ENCODE results near the gene NCEH1.

Gene NCEH1

DNA sequence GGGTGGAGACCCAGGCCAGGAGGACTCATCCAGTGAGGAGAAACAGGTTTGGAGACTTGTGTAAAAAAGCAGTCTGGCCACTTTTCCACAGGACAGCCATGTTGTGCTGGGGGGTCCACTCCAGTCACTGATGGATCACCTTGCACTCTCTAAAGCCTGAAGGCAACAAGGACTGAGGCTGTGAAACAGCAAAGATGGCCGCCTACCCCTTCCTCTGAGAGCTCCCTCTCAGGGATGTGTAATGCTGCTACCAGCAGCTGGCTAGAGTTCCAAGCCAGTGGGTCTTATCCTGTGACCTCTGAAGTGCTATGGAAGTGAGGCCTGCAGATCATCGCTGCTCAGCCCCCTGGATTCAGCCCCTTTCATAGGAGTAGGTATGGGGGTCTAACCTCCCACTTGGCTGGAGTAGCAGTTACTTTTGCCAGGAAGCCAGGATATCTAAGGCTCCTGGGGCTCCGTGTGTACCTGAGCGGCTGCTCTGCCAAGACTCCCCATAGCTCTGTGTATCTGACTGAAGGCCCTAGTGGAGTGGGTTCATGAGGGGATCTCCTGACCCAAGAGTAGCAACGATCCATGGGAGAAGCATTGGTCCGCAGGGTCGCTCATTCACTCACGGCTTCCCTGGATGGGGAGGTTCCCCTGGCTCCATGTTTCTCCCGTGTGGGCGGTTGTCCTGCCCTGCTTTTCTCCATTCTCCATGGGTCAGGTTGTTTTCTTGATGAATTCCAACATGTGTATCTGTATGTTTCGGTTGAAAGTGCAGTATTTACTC lies 117.8 kb downstream of the NCEH1 start:
- H3K9ac ChIP-seq (ENCODE audit: low read length), result no peak overlapping the region
- no peaks in the 10 kb centered on the region for H3K27me3 ChIP-seq (ENCODE audit: control insufficient read depth, insufficient read depth, low read length)
- H3K4me3 ChIP-seq (ENCODE audit: low read length), result no peak overlapping the region
- H3K36me3 ChIP-seq (ENCODE audit: control insufficient read depth, insufficient read depth, low read length), result no peaks in the 10 kb centered on the region
- H3K27ac ChIP-seq (ENCODE audit: low read depth, low read length), result no peak overlapping the region
- peaks cover 3% of the 10 kb centered on the region for H3K4me1 ChIP-seq (ENCODE audit: control insufficient read depth, insufficient read depth, low read length)

DNA sequence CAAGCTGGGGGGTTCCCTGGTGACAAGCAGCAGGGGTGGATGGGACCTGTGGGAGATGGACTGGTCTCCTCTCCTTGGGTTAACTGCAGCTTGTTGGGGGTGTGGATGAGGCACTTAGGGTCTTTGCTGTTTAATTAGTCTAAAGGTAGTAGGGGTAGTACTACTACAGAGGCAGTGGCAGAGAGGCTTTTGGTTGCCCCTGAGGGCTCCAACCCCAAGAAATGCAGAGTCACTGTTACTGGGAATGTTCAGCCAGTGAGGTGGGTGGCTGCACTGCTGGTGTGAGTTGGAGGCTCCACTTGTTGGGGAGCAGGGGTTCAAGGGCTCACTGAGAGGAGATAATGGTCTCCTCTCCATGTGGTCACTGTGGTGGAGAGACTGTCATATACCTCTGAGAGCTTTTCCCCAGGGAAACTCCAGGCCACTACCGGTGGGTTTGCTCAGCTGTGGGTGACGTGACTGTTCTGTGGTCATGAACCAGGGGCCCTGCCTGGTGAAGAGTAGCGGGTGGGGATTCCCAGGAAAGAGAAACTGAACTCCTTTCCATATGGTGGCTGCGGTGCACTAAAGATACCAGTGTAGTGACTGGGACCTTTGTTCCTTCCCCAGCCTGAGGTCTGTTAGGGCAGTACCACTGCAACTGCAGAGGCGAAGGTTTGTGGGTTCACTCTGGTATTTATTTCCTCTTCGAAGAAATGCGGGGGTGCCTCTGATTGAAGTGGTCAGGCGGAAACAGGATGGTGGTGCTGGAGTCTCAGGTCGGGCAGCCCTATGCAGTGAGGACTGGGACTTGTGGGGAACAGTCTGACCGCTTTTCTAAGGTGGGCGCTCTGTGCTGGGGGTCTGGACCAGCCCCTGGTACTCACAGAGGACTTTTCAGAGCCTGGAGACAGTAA lies 118.7 kb downstream of the NCEH1 start:
- no peak overlapping the region for H3K9ac ChIP-seq (ENCODE audit: low read length)
- no peak overlapping the region for H3K4me3 ChIP-seq (ENCODE audit: low read length)
- no peaks in the 10 kb centered on the region for H3K27me3 ChIP-seq (ENCODE audit: control insufficient read depth, insufficient read depth, low read length)
- H3K4me1 ChIP-seq (ENCODE audit: control insufficient read depth, insufficient read depth, low read length), result peaks cover 3% of the 10 kb centered on the region
- H3K27ac ChIP-seq (ENCODE audit: low read depth, low read length), result no peak overlapping the region
- H3K36me3 ChIP-seq (ENCODE audit: control insufficient read depth, insufficient read depth, low read length), result no peaks in the 10 kb centered on the region

DNA sequence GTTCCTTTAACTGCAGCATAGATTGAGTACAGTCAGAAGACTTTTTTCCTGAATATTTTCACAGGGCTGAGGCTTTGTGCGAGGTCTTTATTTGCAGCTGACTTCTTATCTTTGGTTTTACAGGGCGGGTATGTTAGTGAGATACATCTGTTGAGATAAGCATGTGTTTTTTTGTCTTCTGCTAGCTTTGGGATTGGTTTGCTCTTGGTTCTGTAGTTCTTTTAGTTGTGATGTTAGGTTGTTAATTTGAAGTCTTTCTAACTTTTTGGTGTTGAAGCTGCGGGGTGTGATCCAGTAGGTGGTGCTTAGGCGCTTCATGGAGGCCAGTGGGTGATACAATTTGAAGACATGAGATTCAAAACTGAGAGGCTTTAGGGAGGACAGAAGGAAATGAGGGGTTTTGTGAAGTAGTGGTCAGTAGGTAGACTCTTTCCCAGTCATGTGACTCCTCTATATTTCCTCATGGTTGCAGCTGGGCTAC lies 119.7 kb downstream of the NCEH1 start:
- no peak overlapping the region for H3K27ac ChIP-seq (ENCODE audit: low read depth, low read length)
- peaks cover under 1% of the 10 kb centered on the region for H3K4me1 ChIP-seq (ENCODE audit: control insufficient read depth, insufficient read depth, low read length)
- no peaks in the 10 kb centered on the region for H3K36me3 ChIP-seq (ENCODE audit: control insufficient read depth, insufficient read depth, low read length)
- no peaks in the 10 kb centered on the region for H3K27me3 ChIP-seq (ENCODE audit: control insufficient read depth, insufficient read depth, low read length)
- no peak overlapping the region for H3K4me3 ChIP-seq (ENCODE audit: low read length)
- H3K9ac ChIP-seq (ENCODE audit: low read length), result no peak overlapping the region

DNA sequence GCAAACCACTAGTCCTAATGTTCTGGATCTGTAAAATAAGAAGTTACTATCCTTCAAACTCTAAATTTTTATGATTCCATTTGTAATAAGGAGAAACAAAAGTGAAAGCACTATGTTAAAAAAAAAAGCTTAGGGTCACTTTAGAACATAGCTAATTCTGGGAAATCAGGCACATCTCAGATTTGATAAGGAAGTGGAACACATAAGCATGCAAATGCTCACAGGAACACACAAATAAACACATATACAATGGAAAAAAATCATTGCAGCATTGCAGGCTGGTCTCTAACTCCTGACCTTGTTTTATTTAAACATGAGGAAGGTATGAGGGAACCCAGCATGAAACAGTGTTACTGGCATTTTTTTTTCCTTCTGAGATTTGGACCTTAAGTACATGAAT lies 124.4 kb downstream of the NCEH1 start:
- Histone ChIP-seq H3K36me3 (ENCODE audit: control insufficient read depth, insufficient read depth, low read length) (no peaks in the 10 kb centered on the region), H3K4me3 (ENCODE audit: low read length) (no peak overlapping the region), H3K9ac (ENCODE audit: low read length) (no peak overlapping the region), H3K27ac (ENCODE audit: low read depth, low read length) (no peak overlapping the region), H3K4me1 (ENCODE audit: control insufficient read depth, insufficient read depth, low read length) (no peaks in the 10 kb centered on the region), H3K27me3 (ENCODE audit: control insufficient read depth, insufficient read depth, low read length) (no peaks in the 10 kb centered on the region)

DNA sequence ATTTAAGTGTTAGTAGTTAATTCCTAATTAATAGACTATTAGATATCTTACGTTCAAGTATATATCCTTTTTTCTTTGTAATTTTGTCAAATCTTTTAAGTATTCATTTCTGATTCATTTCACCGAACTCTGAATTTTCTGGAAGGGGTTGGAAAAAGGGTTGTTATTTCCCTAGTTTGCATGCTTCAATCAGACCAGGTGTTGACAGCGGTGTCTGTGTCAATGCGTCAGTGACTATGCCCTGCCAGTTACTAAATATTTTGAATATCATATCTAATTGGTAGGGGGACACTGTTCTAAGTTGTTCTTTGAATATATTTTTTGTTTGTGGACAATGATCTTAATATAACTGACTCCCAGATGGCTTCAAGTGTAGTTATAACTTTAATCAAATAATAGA lies 124.9 kb downstream of the NCEH1 start:
- Histone ChIP-seq H3K4me3 (ENCODE audit: low read length) (no peak overlapping the region), H3K36me3 (ENCODE audit: control insufficient read depth, insufficient read depth, low read length) (no peaks in the 10 kb centered on the region), H3K27ac (ENCODE audit: low read depth, low read length) (no peak overlapping the region), H3K27me3 (ENCODE audit: control insufficient read depth, insufficient read depth, low read length) (no peaks in the 10 kb centered on the region), H3K9ac (ENCODE audit: low read length) (no peak overlapping the region), H3K4me1 (ENCODE audit: control insufficient read depth, insufficient read depth, low read length) (no peaks in the 10 kb centered on the region)

DNA sequence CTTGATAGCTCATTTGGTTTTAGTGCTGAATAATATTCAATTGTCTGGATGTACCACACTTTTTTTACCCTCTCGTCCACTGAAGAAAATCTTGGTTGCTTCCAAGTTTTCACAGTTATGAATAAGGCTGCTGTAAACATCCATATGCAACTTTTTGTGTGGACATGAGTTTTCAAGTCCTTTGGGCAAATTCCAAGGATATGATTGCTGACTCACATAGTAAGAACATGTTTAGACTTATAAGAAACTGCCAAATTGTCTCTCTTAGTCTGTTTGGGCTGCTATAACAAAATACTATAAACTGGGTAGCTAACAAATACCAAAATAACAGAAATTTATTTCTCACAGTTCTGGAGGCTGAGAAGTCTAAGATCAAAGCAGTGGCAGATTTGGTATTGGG lies 128.2 kb downstream of the NCEH1 start:
- Histone ChIP-seq H3K4me3 (ENCODE audit: low read length) (no peak overlapping the region), H3K27me3 (ENCODE audit: control insufficient read depth, insufficient read depth, low read length) (no peaks in the 10 kb centered on the region), H3K27ac (ENCODE audit: low read depth, low read length) (no peak overlapping the region), H3K9ac (ENCODE audit: low read length) (no peak overlapping the region), H3K4me1 (ENCODE audit: control insufficient read depth, insufficient read depth, low read length) (no peaks in the 10 kb centered on the region), H3K36me3 (ENCODE audit: control insufficient read depth, insufficient read depth, low read length) (no peaks in the 10 kb centered on the region)

DNA sequence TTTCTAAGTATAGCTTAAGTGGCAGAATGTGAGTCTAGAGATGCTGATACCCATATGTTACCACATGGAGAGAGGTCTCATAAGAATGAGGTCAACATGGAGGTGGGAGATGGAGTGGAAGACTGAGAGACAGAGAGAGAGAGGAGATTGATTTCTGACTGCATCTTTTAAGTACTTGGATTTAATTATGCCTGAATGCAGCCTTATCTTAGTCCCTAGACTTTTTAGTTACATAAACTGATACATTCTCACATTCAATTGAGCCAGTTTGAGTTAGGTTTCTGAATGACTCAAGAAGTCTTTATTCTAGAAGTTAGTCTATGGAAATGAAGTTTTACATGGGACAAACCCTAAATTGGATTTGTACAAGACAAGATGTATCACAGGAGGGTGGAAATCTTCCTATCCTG lies 129.1 kb downstream of the NCEH1 start:
- Histone ChIP-seq H3K36me3 (ENCODE audit: control insufficient read depth, insufficient read depth, low read length) (no peaks in the 10 kb centered on the region), H3K4me3 (ENCODE audit: low read length) (no peak overlapping the region), H3K27ac (ENCODE audit: low read depth, low read length) (no peak overlapping the region), H3K9ac (ENCODE audit: low read length) (no peak overlapping the region), H3K4me1 (ENCODE audit: control insufficient read depth, insufficient read depth, low read length) (no peaks in the 10 kb centered on the region), H3K27me3 (ENCODE audit: control insufficient read depth, insufficient read depth, low read length) (no peaks in the 10 kb centered on the region)

DNA sequence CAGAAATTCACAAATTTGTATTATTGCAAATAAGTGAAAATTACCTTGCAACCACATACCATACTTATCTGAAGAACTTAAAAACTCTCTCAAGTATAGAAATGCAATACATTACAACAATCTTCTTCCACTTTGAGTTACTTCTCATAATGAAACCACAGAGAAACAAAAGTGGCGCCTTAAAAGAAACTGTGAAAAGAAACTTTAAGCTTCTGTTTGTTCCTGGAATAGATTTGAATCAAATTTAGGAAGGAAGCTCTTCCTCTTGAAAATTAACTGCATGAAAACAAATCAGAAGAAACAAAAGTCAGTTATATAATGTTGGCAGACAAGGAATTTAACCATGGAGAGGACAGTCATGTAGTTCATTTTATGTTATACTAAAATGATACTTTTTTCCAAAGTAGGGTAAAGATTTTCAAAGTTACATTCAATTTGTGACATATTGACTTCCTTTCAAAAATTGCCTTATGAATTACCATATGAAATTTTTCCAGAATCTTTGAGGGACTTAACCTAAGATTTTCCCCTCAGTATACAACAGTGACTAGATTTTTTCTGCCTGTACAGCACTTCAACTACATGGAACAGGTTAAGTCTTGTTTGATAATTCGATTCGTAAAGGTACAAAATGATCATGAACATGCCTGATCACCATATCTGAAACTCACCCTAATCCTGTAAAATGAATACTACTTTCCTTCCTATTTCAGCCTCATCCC lies 130.0 kb downstream of the NCEH1 start:
- no peaks in the 10 kb centered on the region for H3K27me3 ChIP-seq (ENCODE audit: control insufficient read depth, insufficient read depth, low read length)
- H3K9ac ChIP-seq (ENCODE audit: low read length), result no peak overlapping the region
- no peak overlapping the region for H3K4me3 ChIP-seq (ENCODE audit: low read length)
- no peaks in the 10 kb centered on the region for H3K36me3 ChIP-seq (ENCODE audit: control insufficient read depth, insufficient read depth, low read length)
- H3K27ac ChIP-seq (ENCODE audit: low read depth, low read length), result no peak overlapping the region
- H3K4me1 ChIP-seq (ENCODE audit: control insufficient read depth, insufficient read depth, low read length), result no peaks in the 10 kb centered on the region

Data from rectal smooth muscle tissue (tissue), 1 donor.